Tibial nerve (tissue), 4 donors: ENCODE results near the gene SEPTIN1.

Experiments
- EP300 ChIP-seq, 2 donors: sonication (generic); formaldehyde crosslinking; IDR thresholded peaks; one replicate each; pipeline ENCODE4 v1.6.1; 2017; ENCODE audit warnings: antibody characterized with exemption in 2 of 2, mild to moderate bottlenecking in 1 of 2
- POLR2A ChIP-seq, 2 donors: fragments of 450-650 bp; IDR thresholded peaks; one replicate each; pipeline ENCODE4 v1.6.1; 2017; ENCODE audit warnings: antibody characterized with exemption in 2 of 2, mild to moderate bottlenecking in 2 of 2, moderate library complexity in 2 of 2
- TF ChIP-seq, protein P1 (sequence below), 5 experiments: fragments of 200-600 bp in 3 of 5; fragments of 450-650 bp in 2 of 5; sonication (generic) in 3 of 5; IDR thresholded peaks; one replicate each; pipeline ENCODE4 v1.5.1; 2016 to 2019; ENCODE audit warnings: antibody characterized with exemption in 5 of 5, mild to moderate bottlenecking in 3 of 5, moderate library complexity in 2 of 5

DNA sequence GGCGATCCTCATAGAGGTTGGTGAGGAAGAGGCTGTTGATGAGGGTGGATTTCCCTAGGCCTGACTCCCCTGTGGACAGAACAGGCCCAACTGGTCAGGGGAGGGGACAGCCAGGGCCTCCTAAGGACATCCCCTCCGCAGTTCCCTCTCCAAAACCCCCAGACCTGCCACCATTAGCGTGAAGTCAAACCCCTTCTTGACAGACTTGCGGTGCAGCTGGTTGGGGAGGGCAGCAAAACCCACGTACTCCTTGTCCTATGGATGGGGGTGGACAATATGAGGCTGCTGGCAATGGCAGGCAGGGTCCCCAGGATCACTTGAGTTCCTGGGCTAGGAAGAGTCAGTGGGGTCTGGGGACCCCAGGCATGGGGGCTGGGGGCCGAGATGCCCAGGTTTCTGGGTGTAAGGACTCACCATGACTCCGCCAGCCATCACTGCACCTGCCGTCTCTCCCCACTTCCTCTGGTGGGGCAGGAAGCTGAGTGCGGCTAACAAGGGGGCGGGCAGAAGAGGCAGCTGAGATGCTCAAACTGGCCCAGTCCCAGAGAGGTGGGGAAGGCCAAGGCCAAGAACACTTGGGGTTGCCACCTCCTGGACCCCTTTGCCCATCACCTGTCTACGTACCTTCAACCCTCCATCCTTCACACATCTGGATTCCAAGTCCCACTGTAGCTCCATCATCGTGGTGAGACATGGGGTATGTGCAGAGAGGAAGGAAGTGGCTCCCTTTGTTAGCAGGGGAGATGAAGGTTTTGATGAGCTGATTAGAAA lies at the start of gene SEPTIN1:
- TF ChIP-seq, protein P1, sequence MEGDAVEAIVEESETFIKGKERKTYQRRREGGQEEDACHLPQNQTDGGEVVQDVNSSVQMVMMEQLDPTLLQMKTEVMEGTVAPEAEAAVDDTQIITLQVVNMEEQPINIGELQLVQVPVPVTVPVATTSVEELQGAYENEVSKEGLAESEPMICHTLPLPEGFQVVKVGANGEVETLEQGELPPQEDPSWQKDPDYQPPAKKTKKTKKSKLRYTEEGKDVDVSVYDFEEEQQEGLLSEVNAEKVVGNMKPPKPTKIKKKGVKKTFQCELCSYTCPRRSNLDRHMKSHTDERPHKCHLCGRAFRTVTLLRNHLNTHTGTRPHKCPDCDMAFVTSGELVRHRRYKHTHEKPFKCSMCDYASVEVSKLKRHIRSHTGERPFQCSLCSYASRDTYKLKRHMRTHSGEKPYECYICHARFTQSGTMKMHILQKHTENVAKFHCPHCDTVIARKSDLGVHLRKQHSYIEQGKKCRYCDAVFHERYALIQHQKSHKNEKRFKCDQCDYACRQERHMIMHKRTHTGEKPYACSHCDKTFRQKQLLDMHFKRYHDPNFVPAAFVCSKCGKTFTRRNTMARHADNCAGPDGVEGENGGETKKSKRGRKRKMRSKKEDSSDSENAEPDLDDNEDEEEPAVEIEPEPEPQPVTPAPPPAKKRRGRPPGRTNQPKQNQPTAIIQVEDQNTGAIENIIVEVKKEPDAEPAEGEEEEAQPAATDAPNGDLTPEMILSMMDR (IDR thresholded peaks at IDR 0.05): no peak
- TF ChIP-seq POLR2A (IDR thresholded peaks at IDR 0.05) (no peak), EP300 (IDR thresholded peaks at IDR 0.05) (no peak)
